Measurements from ENCODE around the gene PLK5. TPM values are rescaled to one million over a fixed set of nuclear protein-coding genes. Genes with fewer than 3 reads are reported as not detected.

PLK5 gene
- total RNA-seq, 1 experiment from 2014 or later, result 0.57 TPM

DNA sequence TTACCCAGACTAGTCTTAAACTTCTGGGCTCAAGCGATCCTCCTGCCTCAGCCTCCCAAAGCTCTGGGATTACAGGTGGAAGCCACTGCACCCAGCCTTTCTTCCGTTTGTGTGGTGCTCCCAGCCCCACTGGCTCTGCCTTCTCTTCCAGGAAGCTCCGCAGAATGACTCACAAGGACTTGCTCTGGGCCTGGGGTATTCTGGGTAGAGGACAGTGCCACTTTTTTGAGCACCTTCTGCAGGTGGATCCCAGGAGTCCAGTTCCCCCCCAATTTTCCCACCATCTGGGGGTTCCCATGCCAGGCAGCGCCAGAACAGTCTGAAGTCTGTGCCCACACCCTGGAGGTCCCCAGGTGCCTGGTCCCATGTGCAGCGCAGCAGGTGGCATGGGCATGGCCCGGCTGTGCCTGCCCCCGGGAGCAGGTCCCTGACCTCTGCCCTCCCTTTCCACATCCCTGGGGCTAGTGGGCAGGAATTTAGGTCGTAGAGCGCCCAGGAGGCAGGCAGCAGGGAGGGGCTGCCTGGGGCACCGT lies 31.3 kb upstream of the PLK5 start:
- Histone ChIP-seq H4K8ac (replicated peaks; ENCODE audit: insufficient read length, low read depth, low read length) (no peak overlapping the region), H2AK5ac (ENCODE audit: insufficient read length, low read length) (no peak overlapping the region), H2AFZ (ENCODE audit: low read length) (no peak overlapping the region), H4K91ac (ENCODE audit: insufficient read length, low read depth, low read length) (no peak overlapping the region), H3K56ac (ENCODE audit: insufficient read length, low read depth, low read length) (no peak overlapping the region), H3T11ph (ENCODE audit: low read length) (no peak overlapping the region), H2BK12ac (ENCODE audit: insufficient read length, low read depth, low read length) (no peak overlapping the region), H4K5ac (ENCODE audit: insufficient read length, low read depth, low read length) (no peak overlapping the region), H2BK120ac (ENCODE audit: low read depth, low read length, poor library complexity, severe bottlenecking) (no peak overlapping the region), H3K23me2 (ENCODE audit: insufficient read length, low read depth, low read length, poor library complexity, severe bottlenecking) (peaks cover 9% of the 10 kb centered on the region), H4K20me1 (ENCODE audit: control insufficient read depth, insufficient read depth, insufficient read length) (no peaks in the 10 kb centered on the region), H2BK5ac (ENCODE audit: insufficient read length, low read length) (no peak overlapping the region), H3K4me2 (ENCODE audit: insufficient read depth, insufficient read length, low read length) (no peak overlapping the region), H3K18ac (ENCODE audit: insufficient read length, low read depth, low read length) (no peak overlapping the region), H3K23ac (ENCODE audit: insufficient read length, low read depth, low read length) (no peak overlapping the region), H3K4me1 (ENCODE audit: insufficient read depth, low read length) (no peaks in the 10 kb centered on the region), H3K9ac (ENCODE audit: extremely low read depth, insufficient read length, low read length) (no peak overlapping the region), H3K79me1 (ENCODE audit: insufficient read depth, low read depth, low read length, poor library complexity, severe bottlenecking) (no peaks in the 10 kb centered on the region), H3K27me3 (ENCODE audit: insufficient read depth, low read length) (peaks cover 3% of the 10 kb centered on the region; the same call in 1 of the 2 replicates), H3K14ac (ENCODE audit: insufficient read depth, low read length) (no peak overlapping the region), H2BK20ac (ENCODE audit: low read depth, low read length, poor library complexity, severe bottlenecking) (no peak overlapping the region), H3K79me2 (ENCODE audit: insufficient read depth, low read length) (no peaks in the 10 kb centered on the region), H3K27ac (ENCODE audit: insufficient read length, low read depth, low read length) (no peak overlapping the region), H3K4ac (ENCODE audit: low read depth, low read length) (no peak overlapping the region), H3K9me3 (ENCODE audit: control insufficient read depth, low read depth, low read length) (no peaks in the 10 kb centered on the region), H2BK15ac (ENCODE audit: low read depth, low read length) (no peak overlapping the region)
- no peaks in the 10 kb centered on the region; a peak in 1 of 5 replicates for H3K9me3 Mint-ChIP-seq
- H3K4me1 Mint-ChIP-seq, result peaks cover 4 to 17% of the 10 kb centered on the region in 2 experiments
- DNase-seq, result no peak
- peaks cover 53% of the 10 kb centered on the region for H3K27me3 Mint-ChIP-seq (ENCODE audit: low read depth)
- no peaks in the 10 kb centered on the region; a peak in 1 of 7 replicates for H3K36me3 Mint-ChIP-seq (ENCODE audit: insufficient read depth in 1 of 3, low read depth in 3 of 3)
- H3K4me3 Mint-ChIP-seq, result peak overlapping the region in 1 of 2 experiments; percentile 85; a peak in 1 of 5 replicates
- TF ChIP-seq, protein P1, sequence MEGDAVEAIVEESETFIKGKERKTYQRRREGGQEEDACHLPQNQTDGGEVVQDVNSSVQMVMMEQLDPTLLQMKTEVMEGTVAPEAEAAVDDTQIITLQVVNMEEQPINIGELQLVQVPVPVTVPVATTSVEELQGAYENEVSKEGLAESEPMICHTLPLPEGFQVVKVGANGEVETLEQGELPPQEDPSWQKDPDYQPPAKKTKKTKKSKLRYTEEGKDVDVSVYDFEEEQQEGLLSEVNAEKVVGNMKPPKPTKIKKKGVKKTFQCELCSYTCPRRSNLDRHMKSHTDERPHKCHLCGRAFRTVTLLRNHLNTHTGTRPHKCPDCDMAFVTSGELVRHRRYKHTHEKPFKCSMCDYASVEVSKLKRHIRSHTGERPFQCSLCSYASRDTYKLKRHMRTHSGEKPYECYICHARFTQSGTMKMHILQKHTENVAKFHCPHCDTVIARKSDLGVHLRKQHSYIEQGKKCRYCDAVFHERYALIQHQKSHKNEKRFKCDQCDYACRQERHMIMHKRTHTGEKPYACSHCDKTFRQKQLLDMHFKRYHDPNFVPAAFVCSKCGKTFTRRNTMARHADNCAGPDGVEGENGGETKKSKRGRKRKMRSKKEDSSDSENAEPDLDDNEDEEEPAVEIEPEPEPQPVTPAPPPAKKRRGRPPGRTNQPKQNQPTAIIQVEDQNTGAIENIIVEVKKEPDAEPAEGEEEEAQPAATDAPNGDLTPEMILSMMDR (conservative IDR thresholded peaks at IDR 0.05), result no peak
- no CpG with 5 or more reads among the region's 10 CpGs for WGBS (ENCODE audit: extremely low coverage, insufficient read length, low lambda C conversion rate)
- H3K27ac Mint-ChIP-seq, result no peak overlapping the region
